Measurements from ENCODE around the gene PRAMEF20. TPM values are rescaled to one million over a fixed set of nuclear protein-coding genes. Genes with fewer than 3 reads are reported as not detected.
"Not testable (repeated sequence)": the region's sequence is repeated elsewhere in the genome, so short reads cannot be mapped to it uniquely, and the experiment has no call there.

Gene PRAMEF20
- not detected for polyA plus RNA-seq (2013, experiment 1 of 2; ENCODE audit: insufficient read length)
- not detected for polyA plus RNA-seq (2013, experiment 2 of 2; ENCODE audit: insufficient read length)

- DNase-seq, result not testable (repeated sequence)
Observed at GRCh38 chr1:13410150-13410549, at the start of gene PRAMEF20. TSS of gene PRAMEF20 (plus strand) at chr1:13410450. CDS start at chr1:13416355, 5,905 bp downstream.

- not testable (repeated sequence) for DNase-seq
Observed at GRCh38 chr1:13362364-13362763, 47.9 kb upstream of the PRAMEF20 start.

- DNase-seq, result not testable (repeated sequence)
Observed at GRCh38 chr1:13364928-13365327, 45.3 kb upstream of the PRAMEF20 start.

- not testable (repeated sequence) for DNase-seq
Observed at GRCh38 chr1:13366536-13366935, 43.7 kb upstream of the PRAMEF20 start.

GRCh38 chr1:13368544-13368943 lies 41.7 kb upstream of the PRAMEF20 start:
- not testable (repeated sequence) for DNase-seq

- not testable (repeated sequence) for DNase-seq
Observed at GRCh38 chr1:13378983-13379382, 31.3 kb upstream of the PRAMEF20 start.

- not testable (repeated sequence) for DNase-seq
Observed at GRCh38 chr1:13380380-13380779, 29.9 kb upstream of the PRAMEF20 start.

- not testable (repeated sequence) for DNase-seq
Observed at GRCh38 chr1:13389332-13389731, 20.9 kb upstream of the PRAMEF20 start, which contains the start of gene PRAMEF17. TSS of gene PRAMEF17 (plus strand) at chr1:13389632. CDS start at chr1:13389658, 26 bp downstream.

- DNase-seq, result not testable (repeated sequence)
Observed at GRCh38 chr1:13393004-13393403, 17.2 kb upstream of the PRAMEF20 start.

- not testable (repeated sequence) for DNase-seq
Observed at GRCh38 chr1:13394761-13395160, 15.5 kb upstream of the PRAMEF20 start.

GRCh38 chr1:13395311-13395710 lies 14.9 kb upstream of the PRAMEF20 start:
- DNase-seq, result not testable (repeated sequence)

GRCh38 chr1:13407811-13408210 lies 2.4 kb upstream of the PRAMEF20 start:
- DNase-seq, result no peak

GRCh38 chr1:13430495-13430894 lies 20.2 kb downstream of the PRAMEF20 start:
- DNase-seq, result no peak

- no peak for DNase-seq
Observed at GRCh38 chr1:13432251-13432650, 22.0 kb downstream of the PRAMEF20 start.

- not testable (repeated sequence) for DNase-seq
Observed at GRCh38 chr1:13433694-13434358, 23.6 kb downstream of the PRAMEF20 start.

- no peak for DNase-seq
Observed at GRCh38 chr1:13435458-13435857, 25.2 kb downstream of the PRAMEF20 start.

GRCh38 chr1:13439104-13439783 lies 29.0 kb downstream of the PRAMEF20 start:
- not testable (repeated sequence) for DNase-seq

GRCh38 chr1:13443335-13443979 lies 33.2 kb downstream of the PRAMEF20 start:
- DNase-seq, result no peak

- DNase-seq, result no peak
Observed at GRCh38 chr1:13450204-13450603, 40.0 kb downstream of the PRAMEF20 start.

- DNase-seq, result no peak
Observed at GRCh38 chr1:13451399-13451965, 41.2 kb downstream of the PRAMEF20 start.

GRCh38 chr1:13456904-13457532 lies 46.8 kb downstream of the PRAMEF20 start:
- DNase-seq, result no peak

GRCh38 chr1:13461977-13462376 lies 51.7 kb downstream of the PRAMEF20 start:
- no peak for DNase-seq
